HEK293 (cell line): ENCODE results near the gene LCE6A.

Experiments used
- CTCF ChIA-PET: fragments of 350-600 bp; formaldehyde crosslinking; extraction: SDS; loops from one replicate; lab custom pipeline; 2021; ENCODE audit warnings: antibody characterized with exemption; lab: Yijun Ruan, JAX
- POLR2A ChIA-PET: fragments of 300-600 bp; formaldehyde crosslinking; extraction: SDS; loops from one replicate; lab custom pipeline; 2020; ENCODE audit warnings: antibody characterized with exemption, inconsistent platforms; lab: Yijun Ruan, JAX
- H3K27ac ChIP-seq: fragments of 200-500 bp; sonication (Bioruptor generic); 2 replicates; pipeline ENCODE4 v1.5.1; 2014; ENCODE audit warnings: low read depth, low read length, control low read depth, inconsistent platforms; ENCODE audit errors: extremely low read depth
- H3K36me3 ChIP-seq, 2 experiments: fragments of 200-500 bp in 1 of 2; sonication (Bioruptor generic) in 1 of 2; 1 replicate in 1 of 2; 2 replicates in 1 of 2; pipeline ENCODE4 v1.5.1; 2014 to 2017; ENCODE audit warnings: inconsistent platforms in 2 of 2, low read length in 2 of 2; ENCODE audit not compliant: control insufficient read depth in 2 of 2, insufficient read depth in 1 of 2
- H3K4me1 ChIP-seq: fragments of 200-500 bp; sonication (Bioruptor generic); 2 replicates; pipeline ENCODE4 v1.5.1; 2014; ENCODE audit warnings: mild to moderate bottlenecking, low read length, inconsistent platforms; ENCODE audit not compliant: control insufficient read depth, insufficient read depth
- H3K4me3 ChIP-seq: 2 replicates; pipeline ENCODE4 v1.5.1; 2011; ENCODE audit warnings: low read depth, mild to moderate bottlenecking, control low read depth, low read length, moderate library complexity
- H3K9me3 ChIP-seq: fragments of 200-500 bp; sonication (Bioruptor generic); 2 replicates; pipeline ENCODE4 v1.5.1; 2014; ENCODE audit warnings: low read depth, low read length, inconsistent platforms; ENCODE audit not compliant: control insufficient read depth, insufficient read depth
- HIC1 ChIP-seq: fragments of 450-650 bp; formaldehyde crosslinking; IDR thresholded peaks from 2 replicates; pipeline ENCODE4 v1.5.1; 2016; ENCODE audit warnings: missing biosample characterization, missing genetic modification characterization
- IKZF3 ChIP-seq: fragments of 450-650 bp; IDR thresholded peaks from 2 replicates; pipeline ENCODE4 v1.5.0; 2018; ENCODE audit warnings: missing biosample characterization, mild to moderate bottlenecking, missing genetic modification characterization, moderate library complexity
- PATZ1 ChIP-seq: fragments of 450-650 bp; formaldehyde crosslinking; IDR thresholded peaks from 2 replicates; pipeline ENCODE4 v1.5.1; 2016; ENCODE audit warnings: missing biosample characterization, missing genetic modification characterization
- PRDM4 ChIP-seq: fragments of 450-650 bp; formaldehyde crosslinking; IDR thresholded peaks from 2 replicates; pipeline ENCODE4 v1.5.1; 2017; ENCODE audit warnings: missing biosample characterization, missing genetic modification characterization
- TRIM28 ChIP-seq: IDR thresholded peaks from 2 replicates; pipeline ENCODE4 v1.6.1; 2011; ENCODE audit warnings: low read length, control low read depth, borderline replicate concordance
- YY2 ChIP-seq: fragments of 450-650 bp; formaldehyde crosslinking; IDR thresholded peaks from 2 replicates; pipeline ENCODE4 v1.5.1; 2016; ENCODE audit warnings: missing biosample characterization, missing genetic modification characterization
- ZBTB17 ChIP-seq: fragments of 450-650 bp; formaldehyde crosslinking; IDR thresholded peaks from 2 replicates; pipeline ENCODE4 v1.5.1; 2016; ENCODE audit warnings: missing biosample characterization, missing genetic modification characterization
- ZBTB44 ChIP-seq: fragments of 450-650 bp; IDR thresholded peaks from 2 replicates; pipeline ENCODE4 v1.5.1; 2018; ENCODE audit warnings: missing biosample characterization, mild to moderate bottlenecking, missing genetic modification characterization
- ZBTB8A ChIP-seq: fragments of 450-650 bp; formaldehyde crosslinking; IDR thresholded peaks from 2 replicates; pipeline ENCODE4 v1.5.1; 2016; ENCODE audit warnings: missing biosample characterization, missing genetic modification characterization
- ZFP3 ChIP-seq: fragments of 450-650 bp; formaldehyde crosslinking; IDR thresholded peaks from 2 replicates; pipeline ENCODE4 v1.5.1; 2016; ENCODE audit warnings: low read depth, missing biosample characterization, missing genetic modification characterization
- ZFP37 ChIP-seq: fragments of 450-650 bp; formaldehyde crosslinking; IDR thresholded peaks from 2 replicates; pipeline ENCODE4 v1.5.1; 2016; ENCODE audit warnings: missing biosample characterization, missing genetic modification characterization
- ZNF248 ChIP-seq: fragments of 450-650 bp; formaldehyde crosslinking; IDR thresholded peaks from 2 replicates; pipeline ENCODE4 v1.5.1; 2017; ENCODE audit warnings: missing biosample characterization, missing genetic modification characterization
- ZNF324 ChIP-seq: fragments of 450-650 bp; formaldehyde crosslinking; IDR thresholded peaks from 2 replicates; pipeline ENCODE4 v1.5.1; 2016; ENCODE audit warnings: missing biosample characterization, missing genetic modification characterization
- ZNF433 ChIP-seq: fragments of 450-650 bp; formaldehyde crosslinking; IDR thresholded peaks from 2 replicates; pipeline ENCODE4 v1.5.1; 2016; ENCODE audit warnings: missing biosample characterization, missing genetic modification characterization, low read depth
- ZNF510 ChIP-seq: fragments of 450-650 bp; formaldehyde crosslinking; IDR thresholded peaks from 2 replicates; pipeline ENCODE4 v1.5.1; 2018; ENCODE audit warnings: mild to moderate bottlenecking, missing genetic modification characterization, missing biosample characterization; ENCODE audit not compliant: insufficient replicate concordance
- ZSCAN5A ChIP-seq: fragments of 450-650 bp; formaldehyde crosslinking; IDR thresholded peaks from 2 replicates; pipeline ENCODE4 v1.5.1; 2016; ENCODE audit warnings: missing biosample characterization, missing genetic modification characterization

LCE6A gene

GRCh38 chr1:152886085-152886484 lies 43.4 kb downstream of the LCE6A start (continued):
- TF ChIP-seq PRDM4: no peak
- no peak for TF ChIP-seq TRIM28
- no peak for TF ChIP-seq ZNF248 (tag by site-specific recombination)
- TF ChIP-seq ZFP37 (tag by site-specific recombination): no peak
- no peak for TF ChIP-seq ZNF433 (tag by site-specific recombination)
- TF ChIP-seq ZSCAN5A (tag by site-specific recombination): no peak

- no peak for TF ChIP-seq ZNF324 (tag by site-specific recombination)
- TF ChIP-seq PATZ1 (tag by site-specific recombination): no peak
- no peak for TF ChIP-seq ZBTB44 (tag by site-specific recombination)
- TF ChIP-seq HIC1 (tag by site-specific recombination): no peak
- Histone ChIP-seq H3K9me3 (no peaks in the 10 kb centered on the region), H3K4me1 (no peaks in the 10 kb centered on the region), H3K27ac (no peak overlapping the region), H3K4me3 (no peak overlapping the region), H3K36me3 (no peaks in the 10 kb centered on the region)
- ChIA-PET POLR2A (no interaction called here), CTCF (interaction anchor here (0.9 to 2.7 kb wide), 4 partner anchors 9 to 39 kb away, joined by 3 to 18 read pairs (median 4); partner anchors contain the start of gene SMCP)
These were observed 44.2 kb downstream of the LCE6A start for GRCh38 chr1:152886758-152887409.

GRCh38 chr1:152888126-152888525 lies 45.5 kb downstream of the LCE6A start:
- Histone ChIP-seq H3K9me3 (no peaks in the 10 kb centered on the region), H3K4me3 (no peak overlapping the region), H3K36me3 (no peaks in the 10 kb centered on the region), H3K27ac (no peak overlapping the region), H3K4me1 (no peaks in the 10 kb centered on the region)
- TF ChIP-seq ZBTB8A (tag by site-specific recombination) (no peak), ZBTB17 (tag by site-specific recombination) (no peak), ZFP3 (tag by site-specific recombination) (no peak), YY2 (tag by site-specific recombination) (no peak), IKZF3 (tag by site-specific recombination) (no peak), ZNF510 (no peak), ZSCAN5A (tag by site-specific recombination) (no peak)
- CTCF ChIA-PET: interaction anchor here (0.6 to 2.7 kb wide), 7 partner anchors 10 to 333 kb away, joined by 3 to 18 read pairs (median 4); partner anchors contain the start of gene SMCP
- POLR2A ChIA-PET: no interaction called here
